SK-N-SH (cell line): Measurements from ENCODE around the gene ADRM1. TPM values are rescaled to one million over a fixed set of nuclear protein-coding genes. Genes with fewer than 3 reads are reported as not detected.

Source experiments
- CTCF ChIA-PET: fragments of 300-600, 350-600 bp; formaldehyde crosslinking; extraction: SDS; loops from one replicate; lab custom pipeline; 2021; lab: Yijun Ruan, JAX
- POLR2A ChIA-PET: fragments of 350-600 bp; sonication (Branson Sonifier 250); formaldehyde crosslinking; extraction: SDS; loops from one replicate; lab custom pipeline; 2020; ENCODE audit warnings: antibody characterized with exemption, inconsistent platforms; lab: Yijun Ruan, JAX
- DNase-seq: peaks from one replicate; pipeline ENCODE4 v3.0.0; 2012
- H2AFZ ChIP-seq: fragments of 200-600 bp; sonication (generic); 2 replicates; pipeline ENCODE4 v1.8.1; 2016; ENCODE audit warnings: antibody characterized with exemption, mild to moderate bottlenecking, low read depth
- H3F3A ChIP-seq: fragments of 200-600 bp; sonication (generic); replicated peaks from 2 replicates; pipeline ENCODE3; 2016; ENCODE audit warnings: antibody characterized with exemption, mild to moderate bottlenecking; ENCODE audit not compliant: insufficient read depth
- H3K27ac ChIP-seq, 2 experiments: fragments of 200-500 bp in 1 of 2; fragments of 200-600 bp in 1 of 2; sonication (Bioruptor generic) in 1 of 2; sonication (generic), shearing (Covaris generic) in 1 of 2; 2 replicates each; pipeline versions ENCODE4 v1.5.1 to v1.6.1; 2014 to 2016; ENCODE audit warnings: low read depth in 2 of 2, inconsistent platforms in 1 of 2, low read length in 1 of 2, mild to moderate bottlenecking in 1 of 2, mixed read lengths in 1 of 2
- H3K27me3 ChIP-seq: fragments of 200-600 bp; sonication (generic), shearing (Covaris generic); 2 replicates; pipeline ENCODE4 v1.6.1; 2016; ENCODE audit warnings: mixed run types; ENCODE audit not compliant: insufficient read depth
- H3K36me3 ChIP-seq, 2 experiments: fragments of 200-500 bp in 1 of 2; fragments of 200-600 bp in 1 of 2; sonication (Bioruptor generic) in 1 of 2; sonication (generic) in 1 of 2; replicated peaks in 1 of 2; 2 replicates each; pipeline versions ENCODE3 to v1.5.1; 2014 to 2016; ENCODE audit warnings: low read length in 1 of 2, mild to moderate bottlenecking in 1 of 2; ENCODE audit not compliant: insufficient read depth in 2 of 2, control insufficient read depth in 1 of 2
- H3K4me1 ChIP-seq, 2 experiments: fragments of 200-500 bp in 1 of 2; fragments of 200-600 bp in 1 of 2; sonication (Bioruptor generic) in 1 of 2; sonication (generic), shearing (Covaris generic) in 1 of 2; 2 replicates each; pipeline versions ENCODE4 v1.5.1 to v1.6.1; 2014 to 2016; ENCODE audit warnings: low read depth in 1 of 2, low read length in 1 of 2, mixed run types in 1 of 2; ENCODE audit not compliant: insufficient read depth in 2 of 2, control insufficient read depth in 1 of 2
- H3K4me2 ChIP-seq: fragments of 200-600 bp; sonication (generic), shearing (Covaris generic); 2 replicates; pipeline ENCODE4 v1.6.1; 2017; ENCODE audit warnings: mixed run types
- H3K4me3 ChIP-seq, 2 experiments: fragments of 200-500 bp in 1 of 2; fragments of 200-600 bp in 1 of 2; sonication (Bioruptor generic) in 1 of 2; sonication (generic), shearing (Covaris generic) in 1 of 2; 2 replicates each; pipeline versions ENCODE4 v1.5.1 to v1.8.1; 2014 to 2016; ENCODE audit warnings: low read depth in 2 of 2, inconsistent platforms in 1 of 2, low read length in 1 of 2, mild to moderate bottlenecking in 1 of 2, mixed read lengths in 1 of 2, moderate library complexity in 1 of 2
- H3K79me2 ChIP-seq: fragments of 200-600 bp; sonication (generic); 2 replicates; pipeline ENCODE4 v1.8.1; 2017; ENCODE audit warnings: mild to moderate bottlenecking; ENCODE audit not compliant: insufficient read depth
- H3K9ac ChIP-seq: fragments of 200-600 bp; sonication (generic); 2 replicates; pipeline ENCODE4 v1.6.1; 2017; ENCODE audit warnings: mixed run types
- H3K9me2 ChIP-seq: fragments of 200-600 bp; sonication (generic); 2 replicates; pipeline ENCODE4 v1.6.1; 2017; ENCODE audit warnings: mixed run types
- H3K9me3 ChIP-seq: fragments of 200-600 bp; sonication (generic); 2 replicates; pipeline ENCODE4 v1.6.1; 2017; ENCODE audit warnings: mixed run types, mild to moderate bottlenecking, moderate library complexity
- H4K20me1 ChIP-seq: fragments of 200-600 bp; sonication (generic); 2 replicates; pipeline ENCODE4 v1.6.1; 2017; ENCODE audit warnings: mild to moderate bottlenecking, mixed run types; ENCODE audit not compliant: insufficient read depth
- CHD2 ChIP-seq: fragments of 150-350 bp; IDR thresholded peaks from 2 replicates; pipeline ENCODE4 v1.6.1; 2018; ENCODE audit warnings: low read length; ENCODE audit not compliant: partially characterized antibody
- ELF1 ChIP-seq: IDR thresholded peaks from 2 replicates; pipeline ENCODE4 v1.4.0; 2012
- EP300 ChIP-seq, 2 experiments: IDR thresholded peaks; 2 replicates each; pipeline versions ENCODE4 v1.4.0 to v1.6.1; 2012; ENCODE audit warnings: borderline replicate concordance in 1 of 2, low read depth in 1 of 2, low read length in 1 of 2
- FOSL2 ChIP-seq: IDR thresholded peaks from 2 replicates; pipeline ENCODE4 v1.4.0; 2012; ENCODE audit warnings: low read depth, mild to moderate bottlenecking, moderate library complexity, borderline replicate concordance
- FOXJ3 ChIP-seq: sonication (generic); formaldehyde crosslinking; IDR thresholded peaks from 2 replicates; pipeline ENCODE4 v1.5.1; 2020; ENCODE audit warnings: mild to moderate bottlenecking, missing genetic modification reagents
- GABPA ChIP-seq: IDR thresholded peaks from 2 replicates; pipeline ENCODE4 v1.4.0; 2012; ENCODE audit warnings: low read depth, mild to moderate bottlenecking
- NFIC ChIP-seq: IDR thresholded peaks from 2 replicates; pipeline ENCODE4 v1.4.0; 2012; ENCODE audit warnings: borderline replicate concordance
- NRF1 ChIP-seq: IDR thresholded peaks from 2 replicates; pipeline ENCODE4 v1.6.1; 2012; ENCODE audit warnings: low read depth, mild to moderate bottlenecking, low read length
- PBX3 ChIP-seq: IDR thresholded peaks from 2 replicates; pipeline ENCODE4; 2012
- TCF12 ChIP-seq: IDR thresholded peaks from 2 replicates; pipeline ENCODE4 v1.4.0; 2012
- WGBS: methylation state at CpG from one replicate; pipeline ENCODE4 v1.1.6; 2017; ENCODE audit warnings: low lambda C conversion rate; 5-methylcytosine and 5-hydroxymethylcytosine counted together
- polyA plus RNA-seq, 3 experiments: library from polyadenylated mRNA; depleted of rRNA; stranded (reverse); fragments of >200 nt; gene quantifications; 2 replicates each; pipeline ENCODE4 v1.2.3, GENCODE V29; 2012
- TF ChIP-seq, protein P1 (sequence below): fragments of 150-350 bp; IDR thresholded peaks from 2 replicates; pipeline ENCODE4 v1.6.1; 2016; ENCODE audit warnings: mild to moderate bottlenecking, low read depth, low read length
- TF ChIP-seq, protein P2 (sequence below): IDR thresholded peaks from 2 replicates; pipeline ENCODE4 v1.4.0; 2012; ENCODE audit warnings: low read depth
- TF ChIP-seq, protein P3 (sequence below): fragments of 200-600 bp; sonication (generic); IDR thresholded peaks from 2 replicates; pipeline ENCODE4 v1.6.1; 2017; ENCODE audit warnings: antibody characterized with exemption, mild to moderate bottlenecking, moderate library complexity
- TF ChIP-seq, protein P4 (sequence below): IDR thresholded peaks from 2 replicates; pipeline ENCODE4 v1.6.1; 2012; ENCODE audit warnings: mild to moderate bottlenecking, low read depth, low read length, moderate library complexity

The ADRM1 gene
- polyA plus RNA-seq, 1 of the 3 experiments (the other 2 are of a cell fraction), result 142 TPM

GRCh38 chr20:62309198-62309944 is 6.6 kb downstream of the ADRM1 start:
- Histone ChIP-seq H3K27me3 (no peaks in the 10 kb centered on the region), H3K27ac (no peak overlapping the region), H3K4me3 (no peak overlapping the region), H3K9me2 (no peaks in the 10 kb centered on the region), H3K9me3 (no peaks in the 10 kb centered on the region), H3K79me2 (peaks cover 28% of the 10 kb centered on the region), H3K36me3 (peaks cover 0 to 91% of the 10 kb centered on the region in 2 experiments), H3F3A (peaks cover 13% of the 10 kb centered on the region), H3K9ac (no peak overlapping the region), H2AFZ (no peak overlapping the region)
- DNase-seq, result no peak
- CTCF ChIA-PET, result interaction anchor here (1.8 to 4.8 kb wide), 2 partner anchors 73 kb away, joined by 5 to 28 read pairs; no protein-coding TSS in a partner anchor
- POLR2A ChIA-PET, result no interaction called here
- TF ChIP-seq, protein P1, sequence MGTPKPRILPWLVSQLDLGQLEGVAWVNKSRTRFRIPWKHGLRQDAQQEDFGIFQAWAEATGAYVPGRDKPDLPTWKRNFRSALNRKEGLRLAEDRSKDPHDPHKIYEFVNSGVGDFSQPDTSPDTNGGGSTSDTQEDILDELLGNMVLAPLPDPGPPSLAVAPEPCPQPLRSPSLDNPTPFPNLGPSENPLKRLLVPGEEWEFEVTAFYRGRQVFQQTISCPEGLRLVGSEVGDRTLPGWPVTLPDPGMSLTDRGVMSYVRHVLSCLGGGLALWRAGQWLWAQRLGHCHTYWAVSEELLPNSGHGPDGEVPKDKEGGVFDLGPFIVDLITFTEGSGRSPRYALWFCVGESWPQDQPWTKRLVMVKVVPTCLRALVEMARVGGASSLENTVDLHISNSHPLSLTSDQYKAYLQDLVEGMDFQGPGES, result no peak
- TF ChIP-seq CHD2 (no peak), FOXJ3 (CRISPR knock-in tag) (no peak), GABPA (no peak), PBX3 (no peak), ELF1 (no peak), NRF1 (no peak), EP300 (IDR thresholded peaks at IDR 0.05; ENCODE audit: borderline replicate concordance in 1 of 2, low read depth in 1 of 2, low read length in 1 of 2) (no peak), TCF12 (no peak), NFIC (no peak), FOSL2 (no peak)
- TF ChIP-seq, protein P2, sequence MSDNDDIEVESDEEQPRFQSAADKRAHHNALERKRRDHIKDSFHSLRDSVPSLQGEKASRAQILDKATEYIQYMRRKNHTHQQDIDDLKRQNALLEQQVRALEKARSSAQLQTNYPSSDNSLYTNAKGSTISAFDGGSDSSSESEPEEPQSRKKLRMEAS, result no peak
- TF ChIP-seq, protein P3, sequence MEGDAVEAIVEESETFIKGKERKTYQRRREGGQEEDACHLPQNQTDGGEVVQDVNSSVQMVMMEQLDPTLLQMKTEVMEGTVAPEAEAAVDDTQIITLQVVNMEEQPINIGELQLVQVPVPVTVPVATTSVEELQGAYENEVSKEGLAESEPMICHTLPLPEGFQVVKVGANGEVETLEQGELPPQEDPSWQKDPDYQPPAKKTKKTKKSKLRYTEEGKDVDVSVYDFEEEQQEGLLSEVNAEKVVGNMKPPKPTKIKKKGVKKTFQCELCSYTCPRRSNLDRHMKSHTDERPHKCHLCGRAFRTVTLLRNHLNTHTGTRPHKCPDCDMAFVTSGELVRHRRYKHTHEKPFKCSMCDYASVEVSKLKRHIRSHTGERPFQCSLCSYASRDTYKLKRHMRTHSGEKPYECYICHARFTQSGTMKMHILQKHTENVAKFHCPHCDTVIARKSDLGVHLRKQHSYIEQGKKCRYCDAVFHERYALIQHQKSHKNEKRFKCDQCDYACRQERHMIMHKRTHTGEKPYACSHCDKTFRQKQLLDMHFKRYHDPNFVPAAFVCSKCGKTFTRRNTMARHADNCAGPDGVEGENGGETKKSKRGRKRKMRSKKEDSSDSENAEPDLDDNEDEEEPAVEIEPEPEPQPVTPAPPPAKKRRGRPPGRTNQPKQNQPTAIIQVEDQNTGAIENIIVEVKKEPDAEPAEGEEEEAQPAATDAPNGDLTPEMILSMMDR, result no peak
- TF ChIP-seq, protein P4, sequence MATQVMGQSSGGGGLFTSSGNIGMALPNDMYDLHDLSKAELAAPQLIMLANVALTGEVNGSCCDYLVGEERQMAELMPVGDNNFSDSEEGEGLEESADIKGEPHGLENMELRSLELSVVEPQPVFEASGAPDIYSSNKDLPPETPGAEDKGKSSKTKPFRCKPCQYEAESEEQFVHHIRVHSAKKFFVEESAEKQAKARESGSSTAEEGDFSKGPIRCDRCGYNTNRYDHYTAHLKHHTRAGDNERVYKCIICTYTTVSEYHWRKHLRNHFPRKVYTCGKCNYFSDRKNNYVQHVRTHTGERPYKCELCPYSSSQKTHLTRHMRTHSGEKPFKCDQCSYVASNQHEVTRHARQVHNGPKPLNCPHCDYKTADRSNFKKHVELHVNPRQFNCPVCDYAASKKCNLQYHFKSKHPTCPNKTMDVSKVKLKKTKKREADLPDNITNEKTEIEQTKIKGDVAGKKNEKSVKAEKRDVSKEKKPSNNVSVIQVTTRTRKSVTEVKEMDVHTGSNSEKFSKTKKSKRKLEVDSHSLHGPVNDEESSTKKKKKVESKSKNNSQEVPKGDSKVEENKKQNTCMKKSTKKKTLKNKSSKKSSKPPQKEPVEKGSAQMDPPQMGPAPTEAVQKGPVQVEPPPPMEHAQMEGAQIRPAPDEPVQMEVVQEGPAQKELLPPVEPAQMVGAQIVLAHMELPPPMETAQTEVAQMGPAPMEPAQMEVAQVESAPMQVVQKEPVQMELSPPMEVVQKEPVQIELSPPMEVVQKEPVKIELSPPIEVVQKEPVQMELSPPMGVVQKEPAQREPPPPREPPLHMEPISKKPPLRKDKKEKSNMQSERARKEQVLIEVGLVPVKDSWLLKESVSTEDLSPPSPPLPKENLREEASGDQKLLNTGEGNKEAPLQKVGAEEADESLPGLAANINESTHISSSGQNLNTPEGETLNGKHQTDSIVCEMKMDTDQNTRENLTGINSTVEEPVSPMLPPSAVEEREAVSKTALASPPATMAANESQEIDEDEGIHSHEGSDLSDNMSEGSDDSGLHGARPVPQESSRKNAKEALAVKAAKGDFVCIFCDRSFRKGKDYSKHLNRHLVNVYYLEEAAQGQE, result no peak
- TF ChIP-seq, all 33 proteins: peak for 0
- Histone ChIP-seq H4K20me1 (peaks cover 42% of the 10 kb centered on the region), H3K4me1 (peaks cover 6 to 17% of the 10 kb centered on the region in 2 experiments; a peak in 2 of 4 replicates), H3K4me2 (no peak overlapping the region)
- 73% methylated on average over 12 of the region's 26 CpGs for WGBS
